ENCODE results near the gene RPS29. TPM values are rescaled to one million over a fixed set of nuclear protein-coding genes. Genes with fewer than 3 reads are reported as not detected.

Gene RPS29
- total and polyA plus RNA-seq, 2 of the 13 experiments (the other 11 are each of a cell fraction or from before 2014, with no cell fraction given): 4,303 to 8,215 TPM

DNA sequence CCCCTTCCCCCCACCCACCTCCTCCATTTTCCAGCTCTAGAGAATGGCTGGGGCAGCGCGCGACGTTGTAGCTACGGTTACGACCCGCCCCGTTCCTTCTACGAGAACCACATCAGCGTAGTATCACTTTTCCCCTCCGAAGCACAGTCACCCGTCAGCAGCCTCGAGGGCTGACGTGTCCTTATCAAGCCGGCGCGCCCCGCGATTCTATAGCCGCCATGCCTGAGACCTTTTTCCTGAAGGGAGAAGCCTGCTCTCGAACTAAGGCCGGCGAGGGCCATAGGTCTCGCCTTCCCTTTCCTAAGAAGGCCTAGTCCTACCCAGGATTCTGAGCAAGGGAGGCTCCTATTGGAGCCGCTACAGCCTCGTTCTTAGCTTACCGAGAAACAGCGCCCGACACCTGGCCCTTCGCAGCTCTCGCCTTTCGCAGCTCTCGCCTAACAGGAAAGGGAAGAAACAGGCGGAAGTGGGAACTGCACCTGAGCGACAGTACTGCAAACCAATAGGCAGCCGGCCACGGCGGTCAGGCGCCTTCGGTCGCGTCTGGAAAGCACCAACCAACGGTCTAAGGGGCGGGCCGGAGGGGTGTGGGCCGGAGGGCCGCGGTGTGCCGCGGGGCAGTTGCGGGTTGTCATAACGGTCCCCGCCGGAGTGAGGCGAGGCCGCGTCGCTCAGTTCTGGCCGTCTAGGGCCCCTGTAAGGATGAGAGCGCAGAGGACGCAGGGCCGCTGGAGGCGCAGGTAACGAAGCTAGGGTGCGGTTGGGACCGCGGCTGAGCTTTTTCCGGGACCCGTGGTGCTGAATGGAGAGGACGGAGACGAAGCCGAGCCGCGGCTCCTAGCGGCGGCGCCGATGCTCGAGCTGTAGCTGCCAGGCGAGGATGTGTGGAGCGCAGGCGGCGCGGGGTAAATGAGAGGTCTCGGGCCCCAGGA is 34.3 kb upstream of the RPS29 start, which contains the start of the genes MGAT2 and RPL36AL (continued):
- TF ChIP-seq, protein P1, sequence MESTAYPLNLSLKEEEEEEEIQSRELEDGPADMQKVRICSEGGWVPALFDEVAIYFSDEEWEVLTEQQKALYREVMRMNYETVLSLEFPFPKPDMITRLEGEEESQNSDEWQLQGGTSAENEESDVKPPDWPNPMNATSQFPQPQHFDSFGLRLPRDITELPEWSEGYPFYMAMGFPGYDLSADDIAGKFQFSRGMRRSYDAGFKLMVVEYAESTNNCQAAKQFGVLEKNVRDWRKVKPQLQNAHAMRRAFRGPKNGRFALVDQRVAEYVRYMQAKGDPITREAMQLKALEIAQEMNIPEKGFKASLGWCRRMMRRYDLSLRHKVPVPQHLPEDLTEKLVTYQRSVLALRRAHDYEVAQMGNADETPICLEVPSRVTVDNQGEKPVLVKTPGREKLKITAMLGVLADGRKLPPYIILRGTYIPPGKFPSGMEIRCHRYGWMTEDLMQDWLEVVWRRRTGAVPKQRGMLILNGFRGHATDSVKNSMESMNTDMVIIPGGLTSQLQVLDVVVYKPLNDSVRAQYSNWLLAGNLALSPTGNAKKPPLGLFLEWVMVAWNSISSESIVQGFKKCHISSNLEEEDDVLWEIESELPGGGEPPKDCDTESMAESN (CRISPR knock-in tag; conservative IDR thresholded peaks at IDR 0.05): peak; percentile 56; the same call in 1 of the 2 replicates
- TF ChIP-seq ZNF143 (CRISPR knock-in tag; IDR thresholded peaks at IDR 0.05) (no peak), AHR (CRISPR knock-in tag; IDR thresholded peaks at IDR 0.05) (no peak), SUZ12 (IDR thresholded peaks at IDR 0.05; ENCODE audit: low read depth, low read length) (no peak), ZNF746 (CRISPR knock-in tag; IDR thresholded peaks at IDR 0.05) (peak; percentile 50; the same call in 1 of the 2 replicates), EEA1 (CRISPR knock-in tag; IDR thresholded peaks at IDR 0.05; ENCODE audit: borderline replicate concordance) (no peak), ARNTL (CRISPR knock-in tag; IDR thresholded peaks at IDR 0.05) (no peak), SAFB2 (CRISPR knock-in tag; IDR thresholded peaks at IDR 0.05; ENCODE audit: borderline replicate concordance, low read depth) (peak; percentile 16; the same call in 1 of the 2 replicates), ZFP82 (CRISPR knock-in tag; IDR thresholded peaks at IDR 0.05; ENCODE audit: borderline replicate concordance) (no peak)
- TF ChIP-seq, protein P2, sequence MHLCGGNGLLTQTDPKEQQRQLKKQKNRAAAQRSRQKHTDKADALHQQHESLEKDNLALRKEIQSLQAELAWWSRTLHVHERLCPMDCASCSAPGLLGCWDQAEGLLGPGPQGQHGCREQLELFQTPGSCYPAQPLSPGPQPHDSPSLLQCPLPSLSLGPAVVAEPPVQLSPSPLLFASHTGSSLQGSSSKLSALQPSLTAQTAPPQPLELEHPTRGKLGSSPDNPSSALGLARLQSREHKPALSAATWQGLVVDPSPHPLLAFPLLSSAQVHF (CRISPR knock-in tag; IDR thresholded peaks at IDR 0.05): no peak
- TF ChIP-seq, protein P3, sequence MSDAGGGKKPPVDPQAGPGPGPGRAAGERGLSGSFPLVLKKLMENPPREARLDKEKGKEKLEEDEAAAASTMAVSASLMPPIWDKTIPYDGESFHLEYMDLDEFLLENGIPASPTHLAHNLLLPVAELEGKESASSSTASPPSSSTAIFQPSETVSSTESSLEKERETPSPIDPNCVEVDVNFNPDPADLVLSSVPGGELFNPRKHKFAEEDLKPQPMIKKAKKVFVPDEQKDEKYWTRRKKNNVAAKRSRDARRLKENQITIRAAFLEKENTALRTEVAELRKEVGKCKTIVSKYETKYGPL (CRISPR knock-in tag; IDR thresholded peaks at IDR 0.05): peak; percentile 66; the same call in 1 of the 2 replicates
- TF ChIP-seq, protein P4, sequence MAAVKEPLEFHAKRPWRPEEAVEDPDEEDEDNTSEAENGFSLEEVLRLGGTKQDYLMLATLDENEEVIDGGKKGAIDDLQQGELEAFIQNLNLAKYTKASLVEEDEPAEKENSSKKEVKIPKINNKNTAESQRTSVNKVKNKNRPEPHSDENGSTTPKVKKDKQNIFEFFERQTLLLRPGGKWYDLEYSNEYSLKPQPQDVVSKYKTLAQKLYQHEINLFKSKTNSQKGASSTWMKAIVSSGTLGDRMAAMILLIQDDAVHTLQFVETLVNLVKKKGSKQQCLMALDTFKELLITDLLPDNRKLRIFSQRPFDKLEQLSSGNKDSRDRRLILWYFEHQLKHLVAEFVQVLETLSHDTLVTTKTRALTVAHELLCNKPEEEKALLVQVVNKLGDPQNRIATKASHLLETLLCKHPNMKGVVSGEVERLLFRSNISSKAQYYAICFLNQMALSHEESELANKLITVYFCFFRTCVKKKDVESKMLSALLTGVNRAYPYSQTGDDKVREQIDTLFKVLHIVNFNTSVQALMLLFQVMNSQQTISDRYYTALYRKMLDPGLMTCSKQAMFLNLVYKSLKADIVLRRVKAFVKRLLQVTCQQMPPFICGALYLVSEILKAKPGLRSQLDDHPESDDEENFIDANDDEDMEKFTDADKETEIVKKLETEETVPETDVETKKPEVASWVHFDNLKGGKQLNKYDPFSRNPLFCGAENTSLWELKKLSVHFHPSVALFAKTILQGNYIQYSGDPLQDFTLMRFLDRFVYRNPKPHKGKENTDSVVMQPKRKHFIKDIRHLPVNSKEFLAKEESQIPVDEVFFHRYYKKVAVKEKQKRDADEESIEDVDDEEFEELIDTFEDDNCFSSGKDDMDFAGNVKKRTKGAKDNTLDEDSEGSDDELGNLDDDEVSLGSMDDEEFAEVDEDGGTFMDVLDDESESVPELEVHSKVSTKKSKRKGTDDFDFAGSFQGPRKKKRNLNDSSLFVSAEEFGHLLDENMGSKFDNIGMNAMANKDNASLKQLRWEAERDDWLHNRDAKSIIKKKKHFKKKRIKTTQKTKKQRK (IDR thresholded peaks at IDR 0.05; ENCODE audit: low read length): no peak
- TF ChIP-seq, protein P5, sequence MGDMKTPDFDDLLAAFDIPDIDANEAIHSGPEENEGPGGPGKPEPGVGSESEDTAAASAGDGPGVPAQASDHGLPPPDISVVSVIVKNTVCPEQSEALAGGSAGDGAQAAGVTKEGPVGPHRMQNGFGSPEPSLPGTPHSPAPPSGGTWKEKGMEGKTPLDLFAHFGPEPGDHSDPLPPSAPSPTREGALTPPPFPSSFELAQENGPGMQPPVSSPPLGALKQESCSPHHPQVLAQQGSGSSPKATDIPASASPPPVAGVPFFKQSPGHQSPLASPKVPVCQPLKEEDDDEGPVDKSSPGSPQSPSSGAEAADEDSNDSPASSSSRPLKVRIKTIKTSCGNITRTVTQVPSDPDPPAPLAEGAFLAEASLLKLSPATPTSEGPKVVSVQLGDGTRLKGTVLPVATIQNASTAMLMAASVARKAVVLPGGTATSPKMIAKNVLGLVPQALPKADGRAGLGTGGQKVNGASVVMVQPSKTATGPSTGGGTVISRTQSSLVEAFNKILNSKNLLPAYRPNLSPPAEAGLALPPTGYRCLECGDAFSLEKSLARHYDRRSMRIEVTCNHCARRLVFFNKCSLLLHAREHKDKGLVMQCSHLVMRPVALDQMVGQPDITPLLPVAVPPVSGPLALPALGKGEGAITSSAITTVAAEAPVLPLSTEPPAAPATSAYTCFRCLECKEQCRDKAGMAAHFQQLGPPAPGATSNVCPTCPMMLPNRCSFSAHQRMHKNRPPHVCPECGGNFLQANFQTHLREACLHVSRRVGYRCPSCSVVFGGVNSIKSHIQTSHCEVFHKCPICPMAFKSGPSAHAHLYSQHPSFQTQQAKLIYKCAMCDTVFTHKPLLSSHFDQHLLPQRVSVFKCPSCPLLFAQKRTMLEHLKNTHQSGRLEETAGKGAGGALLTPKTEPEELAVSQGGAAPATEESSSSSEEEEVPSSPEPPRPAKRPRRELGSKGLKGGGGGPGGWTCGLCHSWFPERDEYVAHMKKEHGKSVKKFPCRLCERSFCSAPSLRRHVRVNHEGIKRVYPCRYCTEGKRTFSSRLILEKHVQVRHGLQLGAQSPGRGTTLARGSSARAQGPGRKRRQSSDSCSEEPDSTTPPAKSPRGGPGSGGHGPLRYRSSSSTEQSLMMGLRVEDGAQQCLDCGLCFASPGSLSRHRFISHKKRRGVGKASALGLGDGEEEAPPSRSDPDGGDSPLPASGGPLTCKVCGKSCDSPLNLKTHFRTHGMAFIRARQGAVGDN (CRISPR knock-in tag; IDR thresholded peaks at IDR 0.05): peak; percentile 85
